Endothelial cell of umbilical vein (primary cell): ENCODE results near the gene COLEC11. TPM values are rescaled to one million over a fixed set of nuclear protein-coding genes. Genes with fewer than 3 reads are reported as not detected.

ENCODE experiments used
- BruUV-seq: library from RNA; stranded (reverse); fragments of 400-500 nt; replicated peaks from 2 replicates; lab custom pipeline; 2021; lab: Mats Ljungman, UMichigan
- CTCF ChIA-PET: fragments of 300-600, 350-600 bp; sonication (Branson Sonifier 250); formaldehyde crosslinking; loops from one replicate; lab custom pipeline; 2021; ENCODE audit warnings: antibody characterized with exemption, inconsistent platforms; lab: Charles Lee
- POLR2A ChIA-PET: fragments of 300-600, 350-600 bp; sonication (Branson Sonifier 250); formaldehyde crosslinking; loops from one replicate; lab custom pipeline; 2021; ENCODE audit warnings: antibody characterized with exemption, inconsistent platforms; lab: Charles Lee
- DNase-seq: peaks from one replicate; pipeline ENCODE4 v3.0.0-alpha.2; 2011; ENCODE audit warnings: low read depth, low spot score
- FAIRE-seq: peaks from 2 replicates; lab custom pipeline; 2011; peaks lifted over from hg19 to GRCh38; lab: Jason Lieb, UNC
- H2AFZ ChIP-seq: 2 replicates; pipeline ENCODE4 v1.6.0; 2012; ENCODE audit warnings: low read depth, low read length, control low read depth, inconsistent platforms
- H3K27ac ChIP-seq: 2 replicates; pipeline ENCODE4 v1.5.1; 2011; ENCODE audit warnings: low read depth, mild to moderate bottlenecking, control low read depth, low read length, moderate library complexity; ENCODE audit not compliant: insufficient read depth
- H3K27me3 ChIP-seq, 2 experiments: 2 replicates each; pipeline versions ENCODE4 v1.6.0 to v1.6.1; 2011; ENCODE audit warnings: low read length in 2 of 2, mixed read lengths in 1 of 2; ENCODE audit not compliant: control insufficient read depth in 2 of 2, insufficient read depth in 2 of 2
- H3K36me3 ChIP-seq, 2 experiments: 2 replicates in 1 of 2; 3 replicates in 1 of 2; pipeline ENCODE4 v1.5.1; 2011; ENCODE audit warnings: low read length in 2 of 2, mild to moderate bottlenecking in 1 of 2, moderate library complexity in 1 of 2; ENCODE audit not compliant: control insufficient read depth in 2 of 2, insufficient read depth in 2 of 2; ENCODE audit errors: extremely low read depth in 1 of 2
- H3K4me1 ChIP-seq: 3 replicates; pipeline ENCODE4 v1.5.1; 2011; ENCODE audit warnings: mild to moderate bottlenecking, low read length; ENCODE audit not compliant: control insufficient read depth, insufficient read depth; ENCODE audit errors: extremely low read depth
- H3K4me2 ChIP-seq: 2 replicates; pipeline ENCODE4 v1.6.1; 2011; ENCODE audit warnings: low read length, control low read depth, mixed read lengths; ENCODE audit not compliant: insufficient read depth
- H3K4me3 ChIP-seq, 3 experiments: fragments of 200-600 bp in 1 of 3; sonication (generic), shearing (Covaris generic) in 1 of 3; replicated peaks in 1 of 3; 2 replicates each; pipeline ENCODE4 v1.5.1; 2011 to 2016; ENCODE audit warnings: control low read depth in 3 of 3, low read length in 3 of 3, mild to moderate bottlenecking in 2 of 3, inconsistent platforms in 1 of 3, low read depth in 1 of 3, moderate library complexity in 1 of 3; ENCODE audit not compliant: insufficient read depth in 1 of 3
- H3K79me2 ChIP-seq: 2 replicates; pipeline ENCODE4 v1.6.0; 2012; ENCODE audit warnings: low read length, inconsistent platforms; ENCODE audit not compliant: control insufficient read depth, insufficient read depth
- H3K9ac ChIP-seq: replicated peaks from 2 replicates; pipeline ENCODE3; 2011; ENCODE audit warnings: low read length, control low read depth; ENCODE audit not compliant: insufficient read depth; ENCODE audit errors: extremely low read depth
- H3K9me1 ChIP-seq: replicated peaks from 3 replicates; pipeline ENCODE4 v1.6.0; 2011; ENCODE audit warnings: mild to moderate bottlenecking, low read length; ENCODE audit not compliant: control insufficient read depth, insufficient read depth; ENCODE audit errors: extremely low read depth
- H3K9me3 ChIP-seq: replicated peaks from 2 replicates; pipeline ENCODE4 v1.5.1; 2012; ENCODE audit warnings: low read length, inconsistent platforms; ENCODE audit not compliant: control insufficient read depth, insufficient read depth
- H4K20me1 ChIP-seq: replicated peaks from 2 replicates; pipeline ENCODE3; 2011; ENCODE audit warnings: mild to moderate bottlenecking, low read length; ENCODE audit not compliant: control insufficient read depth, insufficient read depth; ENCODE audit errors: extremely low read depth
- CTCF ChIP-seq, 2 donors: IDR thresholded peaks; 1 replicate in 1 of 2; 2 replicates in 1 of 2; pipeline ENCODE4 v1.5.1; 2011; ENCODE audit warnings: low read length in 2 of 2, mild to moderate bottlenecking in 2 of 2, moderate library complexity in 2 of 2, control low read depth in 1 of 2, inconsistent platforms in 1 of 2, low read depth in 1 of 2; ENCODE audit not compliant: insufficient read depth in 1 of 2; ENCODE audit errors: extremely low read depth in 1 of 2
- FOS ChIP-seq: IDR thresholded peaks from 2 replicates; pipeline ENCODE4 v1.6.1; 2011; ENCODE audit warnings: mild to moderate bottlenecking, low read length, moderate library complexity, borderline replicate concordance; ENCODE audit not compliant: insufficient read depth
- GATA2 ChIP-seq: IDR thresholded peaks from 2 replicates; pipeline ENCODE4 v1.7.0; 2011; ENCODE audit warnings: low read depth, mild to moderate bottlenecking, moderate library complexity, mixed read lengths, low read length; ENCODE audit not compliant: insufficient read length, insufficient read depth
- MYC ChIP-seq: IDR thresholded peaks from one replicate; pipeline ENCODE4 v1.6.1; 2011; ENCODE audit warnings: mild to moderate bottlenecking, low read depth, low read length
- POLR2A ChIP-seq: IDR thresholded peaks from 2 replicates; pipeline ENCODE4 v1.6.1; 2012; ENCODE audit warnings: low read depth, mild to moderate bottlenecking, control low read depth, low read length
- dilution Hi-C: fragments of 300-500 bp; cut with MboI; formaldehyde crosslinking; loops from one replicate; pipeline ENCODE4 v1.15.0; 2019; ENCODE audit warnings: low sequenced_read_pairs; ENCODE audit not compliant: extremely low pct_ligation_motif_present
- intact Hi-C: fragments of 100-400 bp; cut with micrococcal nuclease; formaldehyde crosslinking; loops from one replicate; pipeline ENCODE4 v1.10.0; 2022
- polyA plus RNA-seq, 4 experiments: library from polyadenylated mRNA; depleted of rRNA in 3 of 4; stranded (reverse) in 3 of 4; unstranded in 1 of 4; fragments of >200 nt; gene quantifications; 2 replicates each; pipeline versions ENCODE4 v1.2.1 to v1.2.3, GENCODE V29; 2011 to 2012; ENCODE audit warnings: missing spikeins in 1 of 4
- small RNA-seq: library from RNA; depleted of rRNA; stranded (forward); fragments of <200 nt; gene quantifications from one replicate; pipeline ENCODE3, GENCODE V24; 2012; ENCODE audit warnings: low replicate concordance, low read depth; ENCODE audit not compliant: insufficient read depth, insufficient read length
- total RNA-seq: library from RNA; stranded (reverse); gene quantifications from 2 replicates; pipeline ENCODE4 v1.2.3, GENCODE V29; 2021

The COLEC11 gene
- total and polyA plus RNA-seq, 2 donors (not counting 3 experiments of a cell fraction or from before 2014, with no cell fraction given): 0.15 TPM; not detected in 1

GRCh38 chr2:3689998-3690748, 95.3 kb downstream of the COLEC11 start:
- intact Hi-C loops: no loop called here
- Histone ChIP-seq H3K9me3 (no peaks in the 10 kb centered on the region), H3K27ac (no peak overlapping the region), H3K9ac (no peak overlapping the region), H3K4me1 (no peaks in the 10 kb centered on the region), H3K27me3 (no peaks in the 10 kb centered on the region), H4K20me1 (no peaks in the 10 kb centered on the region), H3K4me2 (no peak overlapping the region), H3K36me3 (no peaks in the 10 kb centered on the region), H2AFZ (no peak overlapping the region), H3K79me2 (no peaks in the 10 kb centered on the region), H3K9me1 (no peaks in the 10 kb centered on the region), H3K4me3 (no peak overlapping the region)
- FAIRE-seq: no peak
- no peak for TF ChIP-seq FOS
- no peak for TF ChIP-seq MYC
- TF ChIP-seq GATA2: no peak
- no peak for TF ChIP-seq POLR2A
- DNase-seq: no peak
- CTCF ChIA-PET: no interaction called here
- POLR2A ChIA-PET: no interaction called here
- BruUV-seq: no TSS peak
- dilution Hi-C loops: no loop called here

- FAIRE-seq (no peak), DNase-seq (peak; percentile 22)
- BruUV-seq: no TSS peak
- no peak overlapping the region for H3K9ac ChIP-seq
- no peaks in the 10 kb centered on the region for H3K27me3 ChIP-seq
- H3K27ac ChIP-seq: no peak overlapping the region
- no peaks in the 10 kb centered on the region for H3K36me3 ChIP-seq
- no peaks in the 10 kb centered on the region for H3K9me3 ChIP-seq
- H3K4me1 ChIP-seq: no peaks in the 10 kb centered on the region
- CTCF ChIA-PET: interaction anchor here (1.3 to 1.6 kb wide), 2 partner anchors 28 to 36 kb away, joined by 3 to 7 read pairs; no protein-coding TSS in a partner anchor
- H3K4me2 ChIP-seq: no peak overlapping the region
- H3K79me2 ChIP-seq: no peaks in the 10 kb centered on the region
- dilution Hi-C loops (no loop called here), intact Hi-C loops (loop anchor here (2.0 kb wide), 1 partner anchor 88 kb away; no protein-coding TSS in a partner anchor)
- TF ChIP-seq GATA2 (no peak), CTCF (IDR thresholded peaks at IDR 0.05; ENCODE audit: extremely low read depth in 1 of 2, insufficient read depth in 1 of 2, low read depth in 1 of 2, low read length in 2 of 2) (peak in 1 of 2 donors; percentile 9)
- no peak overlapping the region for H3K4me3 ChIP-seq
- POLR2A ChIA-PET: no interaction called here
- no peak overlapping the region for H2AFZ ChIP-seq
- H4K20me1 ChIP-seq: no peaks in the 10 kb centered on the region
- H3K9me1 ChIP-seq: no peaks in the 10 kb centered on the region
Observed at GRCh38 chr2:3692375-3692774, 97.5 kb downstream of the COLEC11 start.

Small RNA genes within 50 kb of the gene (small RNA-seq; reads per million reads assigned to genes)
- not detected for gene TMSB4XP2

Other genes with a start within 250 kb of the COLEC11 start
- gene EIPR1, start 217.3 kb upstream of the COLEC11 start, total RNA-seq: 30.8 and 31.4 TPM in 2 replicates
- 51.5 and 57.3 TPM in 2 replicates for gene EIPR1, start 217.3 kb upstream of the COLEC11 start, polyA plus RNA-seq
- 74.5 and 81.5 TPM in 2 replicates for gene TRAPPC12, start 215.4 kb upstream of the COLEC11 start, total RNA-seq
- gene TRAPPC12, start 215.4 kb upstream of the COLEC11 start, polyA plus RNA-seq: 47.5 and 49.6 TPM in 2 replicates
- gene ADI1, start 75.6 kb upstream of the COLEC11 start, total RNA-seq: 42.6 and 49.7 TPM in 2 replicates
- 30.5 and 38.6 TPM in 2 replicates for gene ADI1, start 75.6 kb upstream of the COLEC11 start, polyA plus RNA-seq
- 30.8 and 31.4 TPM in 2 replicates for gene RNASEH1, start 36.8 kb upstream of the COLEC11 start, total RNA-seq
- 8.3 and 12.8 TPM in 2 replicates for gene RNASEH1, start 36.8 kb upstream of the COLEC11 start, polyA plus RNA-seq
- gene RPS7, start 19.9 kb upstream of the COLEC11 start, total RNA-seq: 1,506 and 1,544 TPM in 2 replicates
- 712 and 1,210 TPM in 2 replicates for gene RPS7, start 19.9 kb upstream of the COLEC11 start, polyA plus RNA-seq
- gene ALLC, start 63.1 kb downstream of the COLEC11 start, total RNA-seq: not detected in 2 replicates
- not detected in 2 replicates for gene ALLC, start 63.1 kb downstream of the COLEC11 start, polyA plus RNA-seq
- gene DCDC2C, start 108.5 kb downstream of the COLEC11 start, total RNA-seq: not detected in 2 replicates
- gene DCDC2C, start 108.5 kb downstream of the COLEC11 start, polyA plus RNA-seq: not detected in 2 replicates